ENCODE results near the gene SPATA3. TPM values are rescaled to one million over a fixed set of nuclear protein-coding genes. Genes with fewer than 3 reads are reported as not detected.

SPATA3 gene
- total RNA-seq, 4 donors from 2014 or later, result not detected

GRCh38 chr2:230998882-230999281 lies 3.0 kb downstream of the SPATA3 start:
- Histone ChIP-seq H3K4me1 (peaks cover 0 to 5% (median 2%) of the 10 kb centered on the region in 4 donors), H3K27me3 (peaks cover 9% of the 10 kb centered on the region), H3K4me3 (no peak overlapping the region), H3K36me3 (no peaks in the 10 kb centered on the region), H3K27ac (no peak overlapping the region), H3K9me3 (no peaks in the 10 kb centered on the region)
- DNase-seq, result no peak
- intact Hi-C loops (cut with DNase I; ENCODE audit: low total_unique reads), result no loop called here
- TF ChIP-seq EP300 (IDR thresholded peaks at IDR 0.05; ENCODE audit: low read depth) (no peak), CTCF (IDR thresholded peaks at IDR 0.05) (no peak)
- in situ Hi-C loops (cut with MboI; ENCODE audit: low pct_ligation_motif_present in 1 of 4, low pct_unique_long_range_greater_than_20kb in 1 of 4, low sequenced_read_pairs in 3 of 4), result no loop called here
- 79 to 86% methylated on average over 2 of the region's 2 CpGs for WGBS, 2 donors (ENCODE audit: low coverage in 1 of 2)

GRCh38 chr2:230999477-230999876 lies 3.6 kb downstream of the SPATA3 start:
- intact Hi-C loops (cut with DNase I; ENCODE audit: low total_unique reads), result no loop called here

GRCh38 chr2:231000211-231000904 lies 4.4 kb downstream of the SPATA3 start:
- TF ChIP-seq EP300 (IDR thresholded peaks at IDR 0.05; ENCODE audit: low read depth) (no peak), CTCF (IDR thresholded peaks at IDR 0.05) (peak in 3 of 5 experiments; percentile 14 to 52 (median 27)), POLR2AphosphoS5 (IDR thresholded peaks at IDR 0.05) (no peak), POLR2A (IDR thresholded peaks at IDR 0.05) (no peak)
- intact Hi-C loops (cut with DNase I; ENCODE audit: low total_unique reads) (no loop called here), in situ Hi-C loops (cut with MboI; ENCODE audit: low pct_ligation_motif_present in 1 of 4, low pct_unique_long_range_greater_than_20kb in 1 of 4, low sequenced_read_pairs in 3 of 4) (no loop called here)
- Histone ChIP-seq H3K36me3 (no peaks in the 10 kb centered on the region), H3K4me3 (no peak overlapping the region), H3K9me3 (no peaks in the 10 kb centered on the region), H3K27me3 (peaks cover 9% of the 10 kb centered on the region), H3K27ac (no peak overlapping the region), H3K4me1 (peaks cover 0 to 5% (median 2%) of the 10 kb centered on the region in 4 donors)
- WGBS, 2 donors (ENCODE audit: low coverage in 1 of 2), result 32 to 43% methylated on average over 4 to 24 of the region's 24 CpGs
- DNase-seq, result peak; percentile 57

More at GRCh38 chr2:230999477-230999876, 3.6 kb downstream of the SPATA3 start:
- DNase-seq, result no peak
- Histone ChIP-seq H3K4me1 (peaks cover 0 to 5% (median 2%) of the 10 kb centered on the region in 4 donors), H3K27me3 (peaks cover 9% of the 10 kb centered on the region), H3K36me3 (no peaks in the 10 kb centered on the region), H3K9me3 (no peaks in the 10 kb centered on the region), H3K27ac (no peak overlapping the region), H3K4me3 (no peak overlapping the region)
- WGBS, 2 donors (ENCODE audit: low coverage in 1 of 2), result 55 to 87% methylated on average over 3 to 4 of the region's 4 CpGs
- TF ChIP-seq POLR2A (IDR thresholded peaks at IDR 0.05) (no peak), CTCF (IDR thresholded peaks at IDR 0.05) (no peak), POLR2AphosphoS5 (IDR thresholded peaks at IDR 0.05) (no peak), EP300 (IDR thresholded peaks at IDR 0.05; ENCODE audit: low read depth) (no peak)
- in situ Hi-C loops (cut with MboI; ENCODE audit: low pct_ligation_motif_present in 1 of 4, low pct_unique_long_range_greater_than_20kb in 1 of 4, low sequenced_read_pairs in 3 of 4), result no loop called here

- 40 to 76% methylated on average over 1 to 7 of the region's 7 CpGs for WGBS, 2 donors (ENCODE audit: low coverage in 1 of 2)
- no peaks in the 10 kb centered on the region for H3K36me3 ChIP-seq
- in situ Hi-C loops (cut with MboI; ENCODE audit: low pct_ligation_motif_present in 1 of 4, low pct_unique_long_range_greater_than_20kb in 1 of 4, low sequenced_read_pairs in 3 of 4) (no loop called here), intact Hi-C loops (cut with DNase I; ENCODE audit: low total_unique reads) (no loop called here)
- H3K4me1 ChIP-seq, result peaks cover 0 to 5% (median 2%) of the 10 kb centered on the region in 4 donors
- H3K9me3 ChIP-seq, result no peaks in the 10 kb centered on the region
- no peak overlapping the region for H3K4me3 ChIP-seq
- no peak overlapping the region for H3K27ac ChIP-seq
- no peak for TF ChIP-seq POLR2A (IDR thresholded peaks at IDR 0.05)
- TF ChIP-seq CTCF (IDR thresholded peaks at IDR 0.05), result no peak
- no peak for TF ChIP-seq POLR2AphosphoS5 (IDR thresholded peaks at IDR 0.05)
- TF ChIP-seq EP300 (IDR thresholded peaks at IDR 0.05; ENCODE audit: low read depth), result no peak
- H3K27me3 ChIP-seq, result peaks cover 9% of the 10 kb centered on the region
- no peak for DNase-seq
Measured at GRCh38 chr2:231001036-231001435, 5.1 kb downstream of the SPATA3 start.
